PC-9 (cell line): ENCODE results near the gene UGT2B15.

Source experiments
- CTCF ChIP-seq: fragments of 200-600 bp; sonication (generic); conservative IDR thresholded peaks from 2 replicates; pipeline ENCODE4 v1.6.1; 2017; ENCODE audit warnings: mixed run types, antibody characterized with exemption, mild to moderate bottlenecking, moderate library complexity
- EZH2 ChIP-seq: fragments of 200-600 bp; sonication (generic); IDR thresholded peaks from 2 replicates; pipeline ENCODE4 v1.8.0; 2017; ENCODE audit warnings: antibody characterized with exemption, low read depth

DNA sequence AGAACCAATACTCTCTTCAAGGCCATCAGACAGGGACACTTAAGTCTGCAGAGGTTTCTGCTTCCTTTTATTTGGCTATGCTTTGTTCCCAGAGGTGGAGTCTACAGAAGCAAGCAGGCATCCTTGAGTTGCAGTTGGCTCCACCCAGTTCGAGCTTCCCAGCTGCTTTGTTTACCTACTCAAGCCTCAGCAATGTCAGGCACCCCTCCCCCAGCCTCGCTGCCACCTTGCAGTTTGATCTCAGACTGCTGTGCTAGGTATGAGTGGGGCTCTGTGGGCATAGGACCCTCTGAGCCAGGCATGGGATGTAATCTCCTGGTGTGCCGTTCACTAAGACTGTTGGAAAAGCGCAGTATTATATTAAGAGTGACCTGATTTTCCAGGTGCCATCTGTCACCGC is 12.6 kb upstream of the UGT2B15 start:
- TF ChIP-seq CTCF (no peak), EZH2 (no peak)
